IPS DF 6.9 (cell line): Measurements from ENCODE around the gene KCNIP2.

Experiments used
- DNase-seq: peaks from one replicate; pipeline ENCODE4 v3.0.0-alpha.2; 2013; ENCODE audit warnings: low read depth, low spot score
- H3K27ac ChIP-seq: one replicate; pipeline ENCODE4 v1.5.1; 2013; ENCODE audit warnings: low read length, control low read depth
- H3K27me3 ChIP-seq: 2 replicates; pipeline ENCODE4 v1.6.1; 2013; ENCODE audit warnings: mild to moderate bottlenecking, low read length; ENCODE audit not compliant: control insufficient read depth, insufficient read depth
- H3K36me3 ChIP-seq: 2 replicates; pipeline ENCODE4 v1.6.1; 2013; ENCODE audit warnings: low read length; ENCODE audit not compliant: control insufficient read depth, insufficient read depth
- H3K4me1 ChIP-seq: 2 replicates; pipeline ENCODE4 v1.6.1; 2013; ENCODE audit warnings: low read length; ENCODE audit not compliant: control insufficient read depth, insufficient read depth
- H3K4me3 ChIP-seq: 2 replicates; pipeline ENCODE4 v1.5.1; 2013; ENCODE audit warnings: mild to moderate bottlenecking, low read length
- H3K9me3 ChIP-seq: 2 replicates; pipeline ENCODE4 v1.6.1; 2013; ENCODE audit warnings: low read length, inconsistent platforms; ENCODE audit not compliant: control insufficient read depth, insufficient read depth
- WGBS: extraction: QIAGEN DNeasy Blood & Tissue Kit; methylation state at CpG from one replicate; pipeline ENCODE4 v1.1.7; 2013; ENCODE audit warnings: mixed read lengths, missing lambda C conversion rate; ENCODE audit not compliant: insufficient read length, insufficient coverage; 5-methylcytosine and 5-hydroxymethylcytosine counted together

Gene KCNIP2

DNA sequence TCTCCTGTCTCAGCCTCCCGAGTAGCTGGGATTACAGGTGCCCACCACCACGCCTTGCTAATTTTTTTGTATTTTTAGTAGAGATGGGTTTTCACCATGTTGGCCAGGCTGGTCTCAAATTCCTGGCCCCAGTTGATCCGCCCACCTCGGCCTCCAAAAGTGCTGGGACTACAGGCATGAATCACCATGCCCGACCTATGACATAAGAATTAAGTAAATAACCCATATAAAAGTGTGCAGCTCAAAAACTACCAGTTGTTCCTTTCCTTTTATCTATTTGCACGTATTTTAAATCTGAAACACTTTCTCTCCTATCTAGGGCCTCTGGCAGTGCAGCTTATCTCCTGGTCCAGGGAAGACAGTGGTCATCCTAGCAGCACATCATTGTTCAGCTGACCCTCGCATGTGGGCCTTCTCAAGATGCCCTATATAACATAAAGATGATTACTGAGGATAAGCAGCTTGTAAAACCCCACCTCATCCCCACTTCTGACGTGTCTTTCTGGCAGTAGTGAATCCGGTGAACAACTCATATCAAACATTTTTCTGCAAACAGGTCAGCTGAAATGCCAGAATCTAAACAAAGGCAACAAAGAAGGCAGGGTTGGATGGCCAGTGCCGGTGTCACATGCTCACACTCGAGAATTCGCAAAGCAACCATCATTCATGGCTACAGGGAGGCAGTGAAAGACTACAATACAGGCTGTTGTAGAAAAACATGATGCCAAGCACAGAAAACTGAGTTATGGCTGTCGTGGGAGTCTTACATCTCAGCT, 36.0 kb upstream of the KCNIP2 start:
- H3K9me3 ChIP-seq: no peaks in the 10 kb centered on the region
- no peaks in the 10 kb centered on the region for H3K36me3 ChIP-seq
- no peak for DNase-seq
- no peak overlapping the region for H3K27ac ChIP-seq
- no peak overlapping the region for H3K4me3 ChIP-seq
- no CpG with 5 or more reads among the region's 13 CpGs for WGBS
- no peaks in the 10 kb centered on the region for H3K27me3 ChIP-seq
- no peaks in the 10 kb centered on the region for H3K4me1 ChIP-seq

DNA sequence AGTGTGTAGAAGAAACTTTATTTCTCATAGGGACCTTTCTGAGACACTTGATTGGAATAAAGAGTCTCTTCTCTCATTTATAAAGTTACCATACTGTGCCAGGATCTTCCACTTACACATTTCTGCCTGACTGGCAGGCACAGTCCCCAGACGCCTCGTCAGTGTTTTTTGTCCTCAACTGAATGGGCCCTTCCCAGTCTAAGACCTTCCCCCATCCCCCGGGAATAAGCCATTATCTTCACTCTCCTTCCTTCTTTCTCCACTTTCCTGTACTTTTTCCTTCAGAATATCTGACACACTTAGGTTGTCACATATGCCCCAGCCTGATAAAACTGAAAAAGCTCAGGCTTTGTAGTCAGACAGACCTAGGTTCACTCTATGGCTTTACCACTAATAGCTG, 35.3 kb upstream of the KCNIP2 start:
- no peaks in the 10 kb centered on the region for H3K9me3 ChIP-seq
- no peaks in the 10 kb centered on the region for H3K36me3 ChIP-seq
- WGBS: no CpG with 5 or more reads among the region's 3 CpGs
- H3K4me3 ChIP-seq: no peak overlapping the region
- no peak overlapping the region for H3K27ac ChIP-seq
- DNase-seq: no peak
- H3K27me3 ChIP-seq: no peaks in the 10 kb centered on the region
- H3K4me1 ChIP-seq: no peaks in the 10 kb centered on the region

- DNase-seq: no peak
- H3K36me3 ChIP-seq: no peaks in the 10 kb centered on the region
- H3K4me3 ChIP-seq: no peak overlapping the region
- no peaks in the 10 kb centered on the region for H3K4me1 ChIP-seq
- no peaks in the 10 kb centered on the region for H3K9me3 ChIP-seq
- no peak overlapping the region for H3K27ac ChIP-seq
- WGBS: no CpG with 5 or more reads among the region's 3 CpGs
- H3K27me3 ChIP-seq: no peaks in the 10 kb centered on the region
These were observed 31.6 kb upstream of the KCNIP2 start for GRCh38 chr10:101875068-101875688.

- Histone ChIP-seq H3K27me3 (no peaks in the 10 kb centered on the region), H3K9me3 (no peaks in the 10 kb centered on the region), H3K4me3 (no peak overlapping the region), H3K27ac (no peak overlapping the region), H3K36me3 (no peaks in the 10 kb centered on the region), H3K4me1 (no peaks in the 10 kb centered on the region)
- no peak for DNase-seq
These were observed 30.7 kb upstream of the KCNIP2 start for GRCh38 chr10:101874252-101874651.

- no peak overlapping the region for H3K4me3 ChIP-seq
- WGBS: no CpG with 5 or more reads among the region's 1 CpG
- H3K27me3 ChIP-seq: no peaks in the 10 kb centered on the region
- H3K27ac ChIP-seq: no peak overlapping the region
- no peaks in the 10 kb centered on the region for H3K9me3 ChIP-seq
- no peak for DNase-seq
- H3K36me3 ChIP-seq: no peaks in the 10 kb centered on the region
- H3K4me1 ChIP-seq: no peaks in the 10 kb centered on the region
These were observed 24.3 kb upstream of the KCNIP2 start for GRCh38 chr10:101867931-101868330.

DNA sequence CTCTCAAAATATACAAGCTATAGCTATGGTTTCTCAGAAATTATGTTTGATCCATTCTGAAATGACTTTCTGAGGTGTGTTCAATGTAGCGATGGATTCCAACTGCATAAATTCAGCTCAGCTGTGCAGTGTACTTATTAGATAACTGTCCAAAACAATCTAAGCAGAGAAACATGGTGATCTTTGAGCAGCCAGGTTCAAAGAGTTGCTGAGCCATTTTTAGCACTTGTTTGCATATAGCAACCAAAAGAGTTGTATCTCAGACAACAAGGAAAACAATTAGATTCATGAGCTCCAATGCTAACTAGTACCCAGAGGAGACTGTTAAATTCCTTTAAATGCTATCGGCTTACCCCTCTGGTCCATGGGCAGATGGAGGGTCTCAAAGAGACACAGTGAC, 15.9 kb upstream of the KCNIP2 start:
- H3K4me1 ChIP-seq: no peaks in the 10 kb centered on the region
- no peaks in the 10 kb centered on the region for H3K9me3 ChIP-seq
- H3K4me3 ChIP-seq: no peak overlapping the region
- no CpG with 5 or more reads among the region's 2 CpGs for WGBS
- no peak overlapping the region for H3K27ac ChIP-seq
- no peaks in the 10 kb centered on the region for H3K36me3 ChIP-seq
- no peak for DNase-seq
- H3K27me3 ChIP-seq: no peaks in the 10 kb centered on the region

DNA sequence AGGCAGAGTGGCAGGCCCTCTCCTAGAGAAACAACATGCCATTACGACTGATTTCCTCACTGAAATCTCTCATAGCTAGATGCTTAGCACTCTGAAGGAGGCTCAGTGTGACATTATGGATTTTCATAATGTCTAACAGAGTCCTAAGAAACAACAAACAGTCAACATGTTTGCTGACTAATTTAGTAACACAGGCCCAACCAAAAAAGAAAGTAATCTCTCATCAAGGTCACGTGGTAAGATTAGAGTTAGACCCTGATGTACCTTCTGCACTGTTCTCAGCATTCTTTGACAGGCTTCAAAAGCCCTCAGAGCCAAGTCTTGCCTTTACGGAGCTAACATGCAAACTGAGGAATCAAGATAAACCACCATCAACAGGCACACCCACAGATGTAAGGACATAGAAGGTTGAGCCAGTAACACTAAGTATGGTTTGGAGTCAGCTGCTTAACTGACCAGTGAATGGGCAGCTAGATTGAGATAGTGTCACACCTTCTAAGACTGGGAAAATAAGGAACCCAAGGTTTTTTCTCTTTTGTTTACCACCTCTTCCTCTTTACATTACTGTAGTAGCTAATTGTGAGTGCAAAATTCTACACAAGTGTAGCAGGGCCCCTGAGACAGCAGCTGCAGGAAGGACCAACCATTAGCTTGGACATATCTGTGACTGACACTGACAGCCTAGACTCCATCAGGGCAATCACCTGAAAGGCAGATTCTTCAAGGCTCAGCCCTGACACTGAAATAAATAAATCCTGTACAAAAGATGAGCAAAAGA, 15.3 kb upstream of the KCNIP2 start:
- WGBS: no CpG with 5 or more reads among the region's 3 CpGs
- Histone ChIP-seq H3K9me3 (no peaks in the 10 kb centered on the region), H3K27ac (no peak overlapping the region), H3K4me1 (no peaks in the 10 kb centered on the region), H3K27me3 (no peaks in the 10 kb centered on the region), H3K4me3 (no peak overlapping the region), H3K36me3 (no peaks in the 10 kb centered on the region)
- DNase-seq: no peak

DNA sequence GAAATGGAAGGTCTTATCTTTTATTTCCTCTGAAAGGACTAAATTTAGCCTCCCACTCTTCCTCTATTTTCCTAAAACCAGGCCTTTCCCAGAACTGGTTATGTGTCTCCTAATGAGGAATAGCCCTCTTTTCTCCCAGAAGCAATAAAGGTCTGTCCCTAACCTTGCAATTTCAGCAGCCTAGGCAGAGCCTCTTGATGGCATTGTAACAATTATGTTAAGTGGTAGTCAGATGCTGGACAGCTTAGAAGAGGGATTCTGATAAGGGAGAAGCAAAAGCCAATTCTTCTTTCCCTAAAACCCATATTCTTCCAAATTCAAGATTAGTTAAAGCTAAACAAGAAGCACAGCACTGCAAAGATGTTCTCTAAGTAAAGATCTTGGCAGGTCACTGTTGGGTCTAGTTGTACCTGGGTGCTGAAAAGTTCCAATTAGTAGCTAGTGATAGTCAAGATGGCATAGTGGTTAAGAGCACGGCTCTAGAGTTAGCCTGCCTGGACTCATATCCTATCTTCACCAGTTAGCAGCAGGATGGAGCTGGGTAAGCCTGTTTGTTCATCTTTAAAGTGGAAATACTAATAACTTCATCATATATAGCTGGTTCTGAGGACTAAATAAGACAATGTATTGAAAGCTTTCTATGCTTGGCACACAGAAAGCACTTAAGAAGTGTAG, 14.3 kb upstream of the KCNIP2 start:
- Histone ChIP-seq H3K4me3 (no peak overlapping the region), H3K27me3 (no peaks in the 10 kb centered on the region), H3K27ac (no peak overlapping the region), H3K4me1 (no peaks in the 10 kb centered on the region), H3K36me3 (no peaks in the 10 kb centered on the region), H3K9me3 (no peaks in the 10 kb centered on the region)
- DNase-seq: no peak
- WGBS: no CpG with 5 or more reads among the region's 1 CpG

- no peaks in the 10 kb centered on the region for H3K27me3 ChIP-seq
- DNase-seq: no peak
- H3K4me1 ChIP-seq: no peaks in the 10 kb centered on the region
- H3K4me3 ChIP-seq: no peak overlapping the region
- no peaks in the 10 kb centered on the region for H3K9me3 ChIP-seq
- no peaks in the 10 kb centered on the region for H3K36me3 ChIP-seq
- no peak overlapping the region for H3K27ac ChIP-seq
These were observed 13.0 kb upstream of the KCNIP2 start for GRCh38 chr10:101856626-101857025.

- Histone ChIP-seq H3K9me3 (no peaks in the 10 kb centered on the region), H3K27ac (no peak overlapping the region), H3K4me3 (no peak overlapping the region), H3K27me3 (no peaks in the 10 kb centered on the region), H3K4me1 (no peaks in the 10 kb centered on the region), H3K36me3 (no peaks in the 10 kb centered on the region)
- whole genome bisulfite sequencing: no CpG with 5 or more reads among the region's 4 CpGs
- no peak for DNase-seq
These were observed 8.0 kb upstream of the KCNIP2 start for GRCh38 chr10:101851411-101852116.
